K562 (cell line): Measurements from ENCODE around the gene ANKRD11.

Source experiments
- RFX5 ChIP-seq: IDR thresholded peaks from 2 replicates; pipeline ENCODE4 v1.6.1; 2011; ENCODE audit warnings: low read depth, mild to moderate bottlenecking, improper control_type of control experiment, low read length
- SMARCB1 ChIP-seq: IDR thresholded peaks from 2 replicates; pipeline ENCODE4 v1.6.1; 2011; ENCODE audit warnings: improper control_type of control experiment, low read depth; ENCODE audit not compliant: insufficient read length
- ZZZ3 ChIP-seq: fragments of 450-650 bp; IDR thresholded peaks from 2 replicates; pipeline ENCODE4 v1.6.1; 2016; ENCODE audit warnings: antibody characterized with exemption, mild to moderate bottlenecking, moderate library complexity
- TF ChIP-seq, protein P1 (sequence below): fragments of 450-650 bp; IDR thresholded peaks from 2 replicates; pipeline ENCODE4 v1.6.1; 2017; ENCODE audit warnings: antibody characterized with exemption, mild to moderate bottlenecking

DNA sequence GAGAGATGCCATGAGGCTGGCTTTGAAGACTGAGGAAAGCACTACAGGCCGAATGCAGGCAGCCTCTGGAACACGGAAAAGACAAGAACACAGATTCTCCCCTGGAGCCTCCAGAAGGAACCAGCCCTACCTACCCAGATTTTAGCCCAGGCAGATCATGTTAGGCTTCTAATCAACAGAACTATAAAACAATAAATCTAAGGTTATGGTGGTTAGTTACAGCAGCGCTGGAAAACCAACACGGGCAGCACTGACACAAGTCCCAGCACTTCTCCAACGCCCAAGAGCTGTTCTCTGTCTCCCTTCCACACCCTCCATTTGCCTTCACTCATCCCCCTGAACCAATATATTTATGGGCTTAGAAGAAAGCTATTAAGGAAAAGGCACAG, 7.5 kb downstream of the ANKRD11 start:
- TF ChIP-seq, protein P1, sequence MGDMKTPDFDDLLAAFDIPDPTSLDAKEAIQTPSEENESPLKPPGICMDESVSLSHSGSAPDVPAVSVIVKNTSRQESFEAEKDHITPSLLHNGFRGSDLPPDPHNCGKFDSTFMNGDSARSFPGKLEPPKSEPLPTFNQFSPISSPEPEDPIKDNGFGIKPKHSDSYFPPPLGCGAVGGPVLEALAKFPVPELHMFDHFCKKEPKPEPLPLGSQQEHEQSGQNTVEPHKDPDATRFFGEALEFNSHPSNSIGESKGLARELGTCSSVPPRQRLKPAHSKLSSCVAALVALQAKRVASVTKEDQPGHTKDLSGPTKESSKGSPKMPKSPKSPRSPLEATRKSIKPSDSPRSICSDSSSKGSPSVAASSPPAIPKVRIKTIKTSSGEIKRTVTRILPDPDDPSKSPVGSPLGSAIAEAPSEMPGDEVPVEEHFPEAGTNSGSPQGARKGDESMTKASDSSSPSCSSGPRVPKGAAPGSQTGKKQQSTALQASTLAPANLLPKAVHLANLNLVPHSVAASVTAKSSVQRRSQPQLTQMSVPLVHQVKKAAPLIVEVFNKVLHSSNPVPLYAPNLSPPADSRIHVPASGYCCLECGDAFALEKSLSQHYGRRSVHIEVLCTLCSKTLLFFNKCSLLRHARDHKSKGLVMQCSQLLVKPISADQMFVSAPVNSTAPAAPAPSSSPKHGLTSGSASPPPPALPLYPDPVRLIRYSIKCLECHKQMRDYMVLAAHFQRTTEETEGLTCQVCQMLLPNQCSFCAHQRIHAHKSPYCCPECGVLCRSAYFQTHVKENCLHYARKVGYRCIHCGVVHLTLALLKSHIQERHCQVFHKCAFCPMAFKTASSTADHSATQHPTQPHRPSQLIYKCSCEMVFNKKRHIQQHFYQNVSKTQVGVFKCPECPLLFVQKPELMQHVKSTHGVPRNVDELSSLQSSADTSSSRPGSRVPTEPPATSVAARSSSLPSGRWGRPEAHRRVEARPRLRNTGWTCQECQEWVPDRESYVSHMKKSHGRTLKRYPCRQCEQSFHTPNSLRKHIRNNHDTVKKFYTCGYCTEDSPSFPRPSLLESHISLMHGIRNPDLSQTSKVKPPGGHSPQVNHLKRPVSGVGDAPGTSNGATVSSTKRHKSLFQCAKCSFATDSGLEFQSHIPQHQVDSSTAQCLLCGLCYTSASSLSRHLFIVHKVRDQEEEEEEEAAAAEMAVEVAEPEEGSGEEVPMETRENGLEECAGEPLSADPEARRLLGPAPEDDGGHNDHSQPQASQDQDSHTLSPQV: no peak
- no peak for TF ChIP-seq RFX5
- TF ChIP-seq SMARCB1: no peak
- TF ChIP-seq ZZZ3: no peak
